GM21447 (cell line): ENCODE measurements around the gene SPATA20.

Experiments
- ATAC-seq: cut with Tn5 transposase; IDR thresholded peaks from one replicate; pipeline ENCODE4 v1.9.1; 2021; ENCODE audit not compliant: unreplicated experiment

Gene SPATA20

DNA sequence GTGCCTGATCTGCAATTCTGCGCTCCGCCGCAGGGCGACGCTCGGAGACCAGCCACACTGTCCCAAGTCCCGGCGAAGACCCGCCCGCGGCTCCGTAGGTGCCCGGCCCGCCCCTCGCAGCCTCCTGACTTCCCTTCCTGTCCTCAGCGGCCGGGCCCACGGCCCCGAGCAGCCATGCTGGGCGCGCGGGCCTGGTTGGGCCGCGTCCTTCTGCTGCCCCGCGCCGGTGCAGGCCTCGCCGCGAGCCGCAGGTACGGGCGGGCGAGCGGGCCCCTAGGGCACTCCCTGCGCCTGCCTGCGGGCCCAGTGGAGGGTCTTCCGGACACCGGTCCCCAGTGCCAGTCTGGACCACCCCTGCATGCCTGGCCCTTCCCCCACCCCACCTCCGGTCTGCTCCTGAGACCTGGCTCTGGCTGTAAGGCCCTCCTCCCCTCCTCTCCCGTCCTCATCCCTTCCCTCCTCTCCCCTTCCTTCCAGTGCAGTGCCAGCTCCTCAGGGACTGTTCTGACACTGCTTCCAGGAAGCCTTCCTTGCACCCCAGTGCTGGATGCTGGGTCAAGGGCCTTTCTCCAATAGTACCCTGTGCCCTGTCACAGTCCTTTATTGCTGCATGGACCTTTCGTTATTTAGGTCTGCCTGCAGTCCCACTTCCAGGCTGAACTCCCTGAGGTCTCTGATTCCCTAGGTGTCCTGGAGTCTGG is at the start of gene SPATA20:
SPATA20 (plus strand) TSS at position 140 of the 701 bp plus-strand sequence; CDS start at position 175, 35 bp downstream.
- peak; percentile 74 for ATAC-seq

DNA sequence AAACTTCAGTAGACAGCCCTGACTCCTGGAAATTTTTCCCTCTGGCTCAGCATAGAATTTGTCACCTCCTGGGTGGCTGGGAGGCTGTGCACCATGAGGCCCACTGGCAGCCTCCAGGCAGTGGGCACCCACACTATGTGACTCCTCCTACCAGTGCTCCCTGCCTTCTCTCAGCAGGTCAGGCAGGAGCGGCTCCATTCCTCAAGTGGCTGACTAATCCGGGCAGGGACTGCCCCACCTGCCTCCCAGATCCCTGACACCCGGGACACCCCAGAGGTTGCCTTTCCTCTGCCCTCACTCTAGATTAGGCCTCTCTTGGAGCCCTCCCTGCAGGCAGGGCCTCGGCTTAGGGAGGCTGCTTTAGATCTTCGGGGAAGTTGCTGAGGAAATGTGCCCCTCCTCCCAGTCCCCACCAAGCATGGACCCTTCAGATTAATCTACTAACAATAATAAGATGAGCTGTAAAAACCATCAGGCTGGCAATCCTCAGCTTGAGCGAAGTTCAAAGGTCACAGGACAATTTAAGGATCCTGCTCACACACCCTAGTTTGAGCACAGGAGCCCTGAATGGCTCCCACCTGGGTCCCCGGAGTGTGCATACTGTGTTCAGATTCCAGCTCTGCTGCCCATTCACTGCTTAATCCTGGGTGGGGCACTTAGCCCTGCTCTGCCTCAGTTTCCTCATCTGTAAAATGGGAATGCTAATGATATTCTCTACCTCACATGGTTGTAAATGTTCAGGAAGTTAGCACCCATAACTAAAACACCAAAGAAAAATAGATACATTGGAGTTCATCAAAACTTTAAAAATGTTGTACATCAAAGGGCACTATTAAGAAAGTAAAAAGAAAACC is 48.7 kb upstream of the SPATA20 start:
- no peak for ATAC-seq

DNA sequence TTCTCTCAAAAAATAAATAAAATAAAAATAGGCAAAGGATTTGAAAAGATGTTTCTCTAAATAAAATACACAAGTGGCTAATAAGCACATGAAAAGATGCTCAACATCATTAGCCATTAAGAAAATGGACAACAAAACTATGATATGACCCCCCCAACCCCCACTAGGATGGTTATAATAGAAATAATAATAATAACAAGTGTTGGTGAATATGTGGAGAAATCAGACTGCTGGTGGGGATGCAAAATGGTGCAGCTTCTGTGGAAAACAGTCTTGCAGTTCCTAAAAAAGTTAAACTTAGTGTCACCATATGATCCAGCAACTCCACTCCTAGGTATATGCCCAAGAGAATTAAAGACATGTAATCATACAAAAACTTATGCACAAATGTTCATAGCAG is 47.7 kb upstream of the SPATA20 start:
- no peak for ATAC-seq

DNA sequence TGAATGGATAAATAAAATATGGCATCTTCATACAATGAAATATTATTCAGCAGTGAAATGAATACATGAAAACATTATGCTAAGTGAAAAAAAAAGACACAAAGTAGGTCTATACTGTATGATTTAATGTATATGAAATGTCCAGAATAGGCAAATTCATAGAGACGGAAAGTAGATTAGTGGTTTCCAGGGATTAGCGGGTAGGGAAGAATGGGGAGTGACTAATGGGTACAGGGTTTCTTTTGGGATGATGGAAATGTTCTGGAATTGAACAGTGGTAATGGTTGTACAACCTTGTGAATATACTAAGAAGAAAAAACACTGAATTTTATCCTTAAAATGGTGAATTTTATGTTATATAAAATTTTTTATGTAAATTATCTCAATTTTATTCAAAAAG is 47.3 kb upstream of the SPATA20 start:
- no peak for ATAC-seq

DNA sequence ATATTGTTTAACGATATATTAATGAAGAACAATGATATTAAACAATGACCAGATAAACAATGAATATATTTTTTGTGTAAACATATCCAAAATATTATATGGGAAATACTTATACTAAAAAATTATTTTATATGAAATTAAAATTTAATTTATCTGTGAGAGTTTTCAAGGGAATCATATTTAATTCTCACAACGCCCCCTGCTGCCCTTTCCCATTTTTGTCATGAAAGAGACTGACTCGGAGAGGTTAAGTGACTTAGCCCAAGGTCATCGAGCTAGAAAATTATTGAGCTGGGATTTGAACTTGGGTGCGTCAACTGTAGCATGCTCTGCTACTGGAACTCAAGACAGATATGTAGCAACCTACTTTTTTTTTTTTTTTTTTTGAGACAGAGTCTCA is 45.9 kb upstream of the SPATA20 start:
- no peak for ATAC-seq

DNA sequence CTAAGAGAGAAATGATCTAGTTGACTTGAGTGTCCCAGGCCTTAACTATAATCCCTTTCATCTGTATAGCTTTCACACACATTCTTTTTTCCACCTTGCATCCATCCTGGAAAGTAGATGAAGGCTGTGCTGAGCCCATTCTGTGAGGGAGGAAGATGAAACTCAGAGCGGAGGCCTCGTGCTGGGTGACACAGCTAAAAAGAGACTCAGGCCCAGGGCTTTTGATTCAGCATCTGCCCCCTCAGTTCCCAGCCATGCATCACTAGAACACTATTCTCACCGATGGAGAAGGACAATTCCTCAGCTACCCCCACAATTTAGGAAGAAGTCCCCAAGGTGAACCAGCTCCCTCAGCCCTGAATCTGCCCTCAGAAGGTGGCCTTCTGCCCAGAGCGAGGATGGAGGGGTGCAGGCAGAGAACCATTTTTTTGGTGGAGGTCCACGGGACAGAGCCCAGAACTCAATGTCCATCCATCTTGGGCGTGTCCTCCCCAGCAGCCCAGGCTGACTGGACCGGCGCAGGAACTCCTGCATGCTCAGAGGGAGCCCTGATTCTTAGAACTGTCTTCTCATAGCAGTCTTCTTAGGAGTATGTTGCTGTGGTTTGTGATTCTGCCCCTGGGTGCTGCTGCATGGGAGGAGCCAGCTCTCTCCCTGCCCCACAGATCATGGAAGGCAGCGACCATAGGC is 44.5 kb upstream of the SPATA20 start:
- ATAC-seq = no peak

DNA sequence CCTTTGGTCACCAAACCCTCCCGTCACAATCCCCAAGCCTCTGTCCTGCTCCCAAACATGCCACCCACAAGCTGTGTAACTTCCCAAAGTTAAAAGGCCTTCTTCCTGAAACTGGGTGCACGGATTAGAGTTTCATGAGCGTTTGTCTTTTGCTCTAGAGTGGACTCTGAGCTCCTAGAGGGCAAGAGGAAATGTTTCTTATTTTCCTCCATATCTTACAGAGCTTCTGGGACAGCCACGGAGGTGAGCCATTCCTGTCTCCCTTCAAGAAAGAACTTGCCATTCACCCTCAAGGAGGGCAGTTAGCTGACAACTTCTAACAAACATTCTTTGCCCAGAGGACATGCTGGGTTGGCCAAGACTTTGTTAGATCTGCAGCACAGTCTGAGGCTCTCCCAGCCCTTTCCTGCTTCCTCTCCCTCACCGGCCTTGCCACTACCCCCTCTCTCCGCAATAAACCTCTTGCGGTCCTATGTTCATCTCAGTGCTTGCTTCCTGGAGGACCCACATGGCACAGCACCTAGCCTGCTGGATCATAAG is 41.3 kb upstream of the SPATA20 start:
- no peak for ATAC-seq

DNA sequence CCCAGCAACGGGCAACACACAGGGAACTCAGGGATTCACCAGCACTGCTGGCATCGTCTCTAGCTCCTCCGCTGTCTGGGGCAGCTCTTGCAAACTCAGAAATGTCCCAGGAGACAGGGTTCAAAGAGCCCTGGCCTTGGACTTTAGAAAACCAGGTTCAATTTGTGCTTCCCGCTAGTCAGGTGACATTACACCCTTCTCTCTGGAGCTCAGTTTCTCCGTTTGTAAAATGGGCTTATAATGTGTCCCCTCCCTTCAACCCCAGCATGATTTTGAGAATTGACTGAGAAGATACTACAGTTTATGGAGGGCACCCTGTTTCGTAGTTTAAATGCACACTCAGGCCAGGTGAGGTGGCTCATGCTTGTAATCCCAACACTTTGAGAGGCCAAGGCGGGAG is 40.7 kb upstream of the SPATA20 start:
- ATAC-seq = no peak

DNA sequence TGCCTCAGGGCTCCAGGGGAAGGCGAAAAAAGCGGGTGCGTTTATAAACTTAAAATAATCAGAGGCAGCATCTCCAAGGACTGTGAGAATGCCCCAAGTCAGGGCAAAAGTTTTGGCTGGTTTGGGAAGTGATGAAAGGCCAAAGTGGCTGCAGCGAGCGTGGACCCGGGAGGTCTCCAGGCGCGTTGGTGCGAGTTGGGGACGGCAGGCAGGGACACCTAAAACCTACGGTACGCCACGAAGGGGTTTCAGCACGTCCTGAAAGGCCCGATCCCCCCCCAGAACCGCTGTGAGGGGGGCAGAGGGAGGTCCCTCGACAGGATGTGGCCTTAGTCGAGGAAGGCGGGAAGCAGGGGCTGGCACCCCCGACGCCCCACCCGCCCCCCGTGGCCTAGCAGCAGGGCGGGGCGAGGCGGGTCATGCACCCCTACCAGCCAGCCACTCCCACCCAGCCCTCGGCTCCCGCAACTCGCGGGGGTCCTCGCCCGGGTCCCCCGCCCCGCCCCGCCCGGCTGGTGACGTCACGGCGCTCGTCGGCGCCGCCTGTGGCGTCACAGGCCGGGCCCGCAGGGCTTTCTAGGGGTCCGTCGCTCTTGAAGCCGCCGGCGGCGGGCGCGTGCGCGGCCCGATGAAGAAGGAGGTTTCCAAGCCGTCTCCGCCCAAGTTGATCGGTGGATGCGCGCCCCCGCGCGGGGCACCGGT is 39.0 kb upstream of the SPATA20 start, which contains the start of gene MYCBPAP:
MYCBPAP (plus strand) TSS at position 569 of the 702 bp plus-strand sequence. CDS start 236 bp downstream, outside the sequence.
- ATAC-seq = no peak

DNA sequence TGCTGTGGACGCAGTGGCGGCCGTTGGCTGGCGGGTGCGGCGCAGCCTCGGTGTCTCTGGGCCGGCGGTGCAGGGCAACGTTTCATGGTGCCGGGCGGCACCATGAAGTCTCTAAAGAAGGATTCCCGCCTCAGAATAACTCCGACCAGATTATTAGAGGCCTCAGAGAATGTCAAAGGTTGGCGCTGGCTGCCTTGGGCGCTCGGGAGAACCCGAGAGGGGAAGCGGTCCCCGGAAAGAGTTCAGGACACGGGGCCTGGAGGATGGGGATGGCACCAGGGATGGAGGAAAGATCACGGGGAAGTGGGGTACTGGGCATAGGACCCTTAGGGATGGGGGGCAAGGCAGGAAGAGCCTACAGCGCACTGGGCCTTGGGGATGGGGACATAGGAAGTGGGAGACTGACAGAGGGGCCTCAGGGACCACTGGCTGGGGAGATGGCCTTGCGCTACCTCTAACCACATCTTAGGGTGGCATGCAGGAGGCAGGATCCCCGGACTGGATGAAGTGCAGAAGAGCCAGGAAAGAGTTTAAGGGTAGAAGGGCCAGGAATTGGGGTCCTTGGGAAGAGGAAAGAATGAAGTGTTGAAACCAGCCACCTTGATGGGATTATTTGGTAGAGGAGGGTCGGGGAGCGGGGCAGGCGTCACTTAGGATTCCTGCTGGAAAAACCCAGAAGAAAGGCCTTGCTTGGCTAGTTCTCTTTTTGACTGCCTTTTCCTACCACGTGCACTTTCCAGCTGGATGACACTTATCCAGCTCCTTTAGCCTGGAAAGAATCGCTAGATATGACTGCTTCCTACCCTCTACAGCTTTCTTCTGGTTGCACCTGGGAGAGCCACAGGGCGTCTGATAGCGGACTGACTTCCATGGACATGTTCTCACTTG is 38.2 kb upstream of the SPATA20 start:
- ATAC-seq = no peak

DNA sequence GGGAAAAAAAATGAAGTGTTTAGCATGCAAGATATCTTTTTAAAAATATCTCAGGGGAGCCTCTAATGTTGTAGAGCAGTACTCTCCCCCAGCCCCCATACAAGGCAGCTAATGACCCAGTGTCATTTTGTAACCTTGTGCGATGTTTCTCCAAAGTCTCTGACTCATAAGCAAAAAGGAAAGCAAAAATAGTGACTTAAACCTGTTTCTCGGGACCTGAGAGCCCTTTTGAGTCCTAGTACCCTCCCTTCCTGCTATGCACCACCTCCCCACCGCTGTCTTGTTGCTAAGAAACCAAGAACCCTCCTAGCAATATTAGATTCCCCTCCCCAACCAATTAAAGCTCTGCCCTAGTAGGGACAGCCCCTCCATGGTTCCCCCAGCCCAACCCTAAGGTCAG is 35.9 kb upstream of the SPATA20 start:
- peak; percentile 87 for ATAC-seq

DNA sequence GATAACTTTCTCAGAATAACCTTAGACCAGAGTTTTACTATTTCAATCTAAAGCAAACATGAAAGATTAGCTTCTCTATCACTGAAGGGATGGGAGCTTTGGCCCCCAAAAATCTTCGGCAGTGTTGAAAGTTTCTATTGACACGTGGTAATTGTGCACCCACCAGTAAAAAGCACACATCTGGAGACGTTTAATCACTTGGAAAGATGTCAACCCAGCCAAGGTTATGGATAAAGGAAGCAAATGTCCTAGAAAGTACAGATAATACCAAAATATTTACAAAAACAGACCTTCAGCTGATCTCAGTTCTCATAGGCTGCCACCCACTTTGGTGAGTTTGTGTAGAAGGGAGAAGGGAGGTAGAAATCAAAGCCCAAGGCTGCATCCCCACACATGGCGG is 33.5 kb upstream of the SPATA20 start:
- ATAC-seq = no peak

DNA sequence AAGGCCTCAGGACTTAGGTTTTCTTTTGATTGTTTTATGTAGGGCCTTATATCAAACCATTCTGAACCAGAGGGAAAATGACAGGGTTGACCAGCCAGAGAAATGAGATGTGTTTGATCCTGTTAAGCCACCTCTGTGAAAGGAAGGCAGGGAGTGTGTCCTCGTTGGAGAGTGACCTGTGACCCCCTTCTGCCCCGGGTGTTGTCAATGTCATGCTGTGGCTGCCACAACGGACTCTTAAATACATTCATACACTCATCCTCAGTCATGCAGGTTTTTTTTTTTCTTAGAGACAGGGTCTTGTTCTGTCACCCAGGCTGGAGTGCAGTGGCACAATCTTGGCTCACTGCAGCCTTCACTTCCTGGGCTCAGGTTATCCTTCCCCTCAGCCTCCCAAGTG is 32.6 kb upstream of the SPATA20 start:
- no peak for ATAC-seq

DNA sequence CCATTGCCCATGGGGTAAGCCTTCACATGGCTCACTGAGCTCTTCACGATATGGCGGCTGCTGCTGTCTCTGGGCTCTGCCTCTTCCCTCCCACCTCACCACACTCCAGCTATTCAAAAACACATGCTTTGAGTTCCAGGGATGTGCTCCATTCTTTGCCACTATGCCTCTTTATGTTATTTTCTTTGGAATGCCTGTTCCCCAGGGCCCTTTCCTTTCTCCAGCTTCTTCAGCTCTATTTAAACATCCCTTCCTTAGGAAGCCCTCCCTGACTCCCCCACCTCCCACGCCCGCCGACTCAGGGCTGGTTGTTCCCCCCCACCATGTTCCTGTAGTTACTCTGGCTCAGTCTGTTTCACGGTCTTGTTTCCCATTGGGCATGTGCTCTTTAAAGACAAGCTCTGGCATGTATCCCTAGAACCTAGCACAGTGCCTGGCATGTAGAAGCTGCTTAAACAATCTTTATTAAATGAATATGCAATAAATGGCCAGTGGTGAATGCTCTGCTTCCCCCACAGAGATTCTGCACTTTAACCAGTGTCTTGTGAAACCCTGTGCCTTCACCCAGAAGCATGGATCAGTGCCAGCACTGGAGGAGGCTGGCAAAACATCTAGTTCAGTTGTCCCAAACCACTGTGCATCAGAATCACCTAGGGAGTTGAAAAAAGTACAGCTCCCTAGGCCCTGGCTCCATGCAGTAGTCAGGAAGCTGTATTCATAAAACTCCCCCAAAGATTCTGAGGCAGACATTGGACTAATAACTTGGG is 31.9 kb upstream of the SPATA20 start:
- ATAC-seq = no peak

DNA sequence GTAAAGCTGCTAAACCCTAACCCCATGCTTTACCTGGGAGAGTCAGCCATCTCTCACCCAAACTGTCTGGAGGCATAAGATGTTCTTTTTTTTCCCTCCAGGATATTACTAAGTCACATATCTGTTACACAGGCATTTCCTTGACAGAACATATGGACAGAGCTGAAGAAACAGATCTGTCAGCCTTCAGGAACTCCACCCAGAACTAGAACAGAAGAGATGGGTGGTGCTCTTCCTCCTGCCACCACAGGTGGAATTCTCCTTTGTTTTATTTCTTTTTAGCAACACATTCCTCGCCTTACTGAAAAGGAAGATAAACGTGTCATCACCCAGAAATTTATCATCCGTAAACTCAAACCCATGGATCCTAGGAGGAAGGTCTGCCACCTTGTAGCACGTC is 30.0 kb upstream of the SPATA20 start:
- ATAC-seq = no peak

DNA sequence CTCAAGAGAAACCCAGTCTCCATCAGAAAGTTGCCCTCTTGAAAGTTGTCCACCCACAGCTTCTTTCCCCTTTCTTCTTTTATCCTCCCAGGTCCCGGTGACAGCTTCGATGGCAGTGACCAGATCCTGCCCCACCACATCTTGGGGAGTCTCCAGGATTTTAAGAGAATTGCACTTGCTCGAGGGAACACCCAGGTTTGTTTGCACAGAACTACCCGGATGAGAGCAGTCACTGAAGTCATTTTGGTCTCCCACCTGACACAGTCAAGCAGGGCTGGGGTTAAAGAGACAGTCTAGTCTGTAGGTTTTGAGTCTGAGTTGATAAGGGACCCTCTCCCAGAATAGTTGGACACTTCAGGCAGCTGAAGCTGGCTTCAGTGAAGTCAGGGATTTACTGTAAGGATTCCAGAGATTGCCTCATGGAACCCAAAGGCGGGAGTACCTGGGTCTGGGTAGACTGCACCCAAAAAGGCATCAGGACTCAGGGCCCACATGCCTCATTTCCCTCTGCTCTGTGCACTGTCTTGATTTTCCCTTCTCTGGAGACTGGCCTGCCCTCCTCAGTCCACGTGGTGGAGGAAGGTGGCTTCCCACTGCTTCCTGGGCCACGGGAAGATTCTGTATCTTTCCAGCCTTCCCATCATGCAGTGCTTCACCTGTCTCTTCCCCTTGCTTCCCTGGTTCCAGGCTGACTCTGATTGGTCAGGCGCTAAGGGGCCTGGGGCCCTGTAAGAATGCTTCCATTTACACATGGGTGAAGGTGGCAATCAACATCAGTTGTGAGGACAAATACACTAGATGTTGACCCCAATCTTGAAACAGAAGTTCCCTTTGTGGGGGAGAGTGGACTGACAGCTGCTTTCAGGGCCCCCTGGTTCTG is 29.2 kb upstream of the SPATA20 start:
- no peak for ATAC-seq

DNA sequence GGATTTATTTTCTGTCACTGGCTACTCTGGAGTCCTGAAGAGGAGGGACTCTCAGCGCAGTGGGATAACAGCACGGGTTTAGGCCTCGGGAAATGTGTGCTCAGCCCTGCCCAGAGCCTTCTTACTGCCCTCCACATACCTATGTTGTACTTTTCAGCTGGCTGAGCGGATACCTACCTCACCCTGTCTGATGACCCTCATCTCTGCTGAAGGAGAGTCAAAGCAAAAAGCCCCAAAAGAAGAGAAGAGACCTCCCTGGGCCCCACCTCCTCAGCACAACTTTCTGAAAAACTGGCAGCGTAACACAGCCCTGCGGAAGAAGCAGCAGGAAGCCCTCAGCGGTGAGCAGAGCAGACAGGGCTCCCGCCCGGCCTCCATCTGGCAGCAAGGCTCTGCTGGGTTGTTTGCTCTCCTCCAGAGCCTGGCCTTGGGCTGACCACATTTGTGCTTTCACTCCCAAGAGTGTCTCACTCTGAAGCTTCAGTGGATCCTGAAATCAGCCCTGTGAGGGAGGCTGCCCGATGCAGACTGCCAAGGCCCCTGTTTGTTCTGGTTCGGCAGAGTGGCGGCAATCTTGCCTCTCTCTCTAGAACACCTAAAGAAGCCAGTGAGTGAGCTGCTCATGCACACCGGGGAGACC is 28.5 kb upstream of the SPATA20 start:
- ATAC-seq = no peak
